HG02759 (cell line): ENCODE data around the gene LRRK1.

Experiments used
- ATAC-seq: cut with Tn5 transposase; IDR thresholded peaks from one replicate; pipeline ENCODE4 v1.9.1; 2021; ENCODE audit warnings: mild to moderate bottlenecking, moderate library complexity; ENCODE audit not compliant: unreplicated experiment

Gene LRRK1

GRCh38 chr15:101107101-101107500, 187.9 kb downstream of the LRRK1 start:
- no peak for ATAC-seq

- ATAC-seq, result no peak
Observed at GRCh38 chr15:101107625-101108460, 188.7 kb downstream of the LRRK1 start.

DNA sequence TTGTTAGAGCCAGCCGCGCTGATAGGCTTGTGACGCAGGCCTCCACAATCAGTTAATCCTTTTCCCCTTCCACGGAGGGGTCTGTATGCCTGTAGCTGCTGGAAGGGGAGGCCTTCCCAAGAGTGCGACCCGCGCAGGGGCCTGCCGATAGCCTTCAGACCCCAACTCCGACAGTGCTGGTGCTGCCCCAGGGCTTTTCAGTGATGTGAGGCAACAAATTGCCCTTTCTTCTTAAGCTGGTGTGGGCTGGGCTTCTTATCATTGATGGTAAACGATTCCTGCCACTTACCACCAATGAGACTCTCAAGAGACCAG, 189.3 kb downstream of the LRRK1 start:
- no peak for ATAC-seq

DNA sequence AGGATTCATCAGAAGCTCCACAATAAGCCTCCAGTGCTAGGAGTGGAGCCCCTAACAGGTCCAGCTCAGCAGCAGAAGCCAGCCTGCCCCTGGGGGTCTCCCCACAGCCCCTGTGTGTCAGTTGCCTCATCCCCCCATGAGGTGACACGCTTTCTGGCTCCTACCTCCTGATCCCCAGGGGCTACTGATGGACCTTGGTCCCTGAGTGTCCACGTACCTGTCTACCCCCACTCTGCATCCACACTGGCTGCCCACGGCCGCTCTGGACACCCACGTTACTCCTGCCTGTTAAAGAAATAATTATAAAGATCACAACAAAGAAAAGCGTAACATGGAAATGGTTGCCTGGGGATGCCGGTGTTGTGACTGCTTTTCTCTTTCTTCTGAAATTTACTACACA, 189.6 kb downstream of the LRRK1 start:
- ATAC-seq, result no peak

DNA sequence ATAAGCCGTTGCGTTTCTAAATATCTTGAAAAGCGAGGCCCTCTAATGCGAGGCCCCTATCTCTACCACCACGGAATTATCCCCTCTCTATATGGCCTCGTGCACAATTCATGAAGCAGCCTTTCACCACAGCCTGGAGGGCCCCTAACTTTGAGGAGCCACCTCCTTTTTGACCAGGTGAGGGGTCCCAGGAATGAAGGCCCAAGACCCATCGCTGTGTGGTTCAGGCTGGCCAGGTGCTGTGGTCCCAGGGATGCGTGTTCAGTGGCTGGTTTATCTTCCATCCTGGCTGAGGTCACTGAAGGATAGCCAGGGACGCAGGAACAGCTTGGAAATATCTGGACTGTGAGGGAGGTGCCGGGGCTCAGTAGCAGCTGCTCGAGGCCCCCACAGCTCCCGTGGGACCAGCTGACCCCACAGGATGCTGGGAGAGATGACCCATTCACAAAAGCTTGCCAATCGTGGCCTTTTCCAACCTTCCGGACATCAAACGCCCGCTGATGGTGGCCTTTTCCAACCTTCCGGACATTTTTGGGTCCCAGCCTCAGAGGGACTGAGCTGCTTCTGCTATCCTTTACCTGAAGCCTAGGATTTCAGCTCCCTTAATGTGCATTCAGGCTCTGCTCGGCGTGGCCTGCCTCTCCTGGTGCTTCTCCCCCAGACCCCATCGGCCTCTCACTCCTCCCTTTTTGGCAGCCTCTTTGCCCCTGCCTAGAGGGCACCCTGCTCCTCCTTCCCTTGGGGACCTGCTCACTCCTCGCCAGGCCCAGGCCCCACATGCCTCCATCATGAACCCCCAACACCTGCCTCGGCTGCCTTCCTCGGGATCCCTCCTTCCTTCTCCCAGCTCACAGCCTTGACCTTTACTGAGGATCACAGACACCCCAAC, 191.8 kb downstream of the LRRK1 start:
- ATAC-seq, result no peak

DNA sequence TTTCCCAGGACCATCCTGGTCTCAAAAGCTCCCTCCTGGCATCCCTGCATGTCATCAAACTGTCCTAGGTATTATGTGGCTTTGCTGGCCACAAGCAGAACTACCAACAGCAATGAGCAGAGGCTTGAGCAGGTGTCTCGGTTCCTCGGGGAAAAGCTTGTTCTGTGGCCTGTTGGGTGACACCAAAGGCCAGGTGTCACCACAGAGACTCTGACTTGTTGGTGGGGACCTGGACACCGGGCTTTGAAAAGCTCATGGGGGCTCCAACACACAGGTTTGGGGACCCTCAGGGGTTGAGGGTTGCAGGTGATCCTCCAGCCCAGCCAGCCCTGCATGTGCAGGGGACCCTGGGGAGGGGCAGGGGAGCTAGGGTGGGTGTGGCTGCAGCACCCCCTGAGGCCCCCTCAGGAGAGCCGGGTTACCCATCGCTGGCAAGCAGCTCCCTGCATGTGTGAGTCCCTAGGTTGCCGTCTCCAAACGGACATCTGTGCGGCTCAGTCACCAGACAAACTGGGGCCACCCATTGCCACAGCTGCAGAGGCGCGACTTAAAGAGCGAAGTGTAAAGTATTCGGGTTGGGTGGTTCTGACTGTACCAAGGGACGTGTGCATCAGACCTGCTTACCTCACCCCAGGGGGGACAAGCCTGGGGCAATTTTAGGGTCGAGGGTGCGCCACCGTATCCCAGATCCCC, 192.6 kb downstream of the LRRK1 start:
- no peak for ATAC-seq

GRCh38 chr15:101112336-101113113, 193.4 kb downstream of the LRRK1 start:
- ATAC-seq, result no peak

- ATAC-seq, result no peak
Observed at GRCh38 chr15:101113114-101114005, 194.2 kb downstream of the LRRK1 start.

DNA sequence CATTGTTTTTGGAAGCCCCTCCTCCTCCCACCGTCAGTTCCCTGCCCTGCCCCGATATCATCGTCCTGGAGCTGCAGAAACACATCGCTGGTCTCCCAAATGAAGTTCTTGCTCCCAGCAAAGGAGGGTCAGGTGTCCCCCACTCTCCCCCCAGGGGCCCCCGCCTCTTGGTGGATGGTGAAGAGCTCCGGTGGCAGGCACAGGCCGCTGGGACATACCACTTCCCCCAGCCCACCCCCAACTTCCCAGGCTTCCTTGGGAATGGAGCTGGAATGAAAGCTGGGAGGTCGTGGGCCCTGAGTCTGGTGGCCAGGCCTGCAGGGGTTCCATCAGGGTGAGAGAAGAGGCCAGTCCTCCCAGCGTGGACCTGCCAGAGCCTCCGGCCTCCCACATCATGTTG, 195.0 kb downstream of the LRRK1 start:
- no peak for ATAC-seq

GRCh38 chr15:101114610-101115009, 195.5 kb downstream of the LRRK1 start:
- no peak for ATAC-seq

DNA sequence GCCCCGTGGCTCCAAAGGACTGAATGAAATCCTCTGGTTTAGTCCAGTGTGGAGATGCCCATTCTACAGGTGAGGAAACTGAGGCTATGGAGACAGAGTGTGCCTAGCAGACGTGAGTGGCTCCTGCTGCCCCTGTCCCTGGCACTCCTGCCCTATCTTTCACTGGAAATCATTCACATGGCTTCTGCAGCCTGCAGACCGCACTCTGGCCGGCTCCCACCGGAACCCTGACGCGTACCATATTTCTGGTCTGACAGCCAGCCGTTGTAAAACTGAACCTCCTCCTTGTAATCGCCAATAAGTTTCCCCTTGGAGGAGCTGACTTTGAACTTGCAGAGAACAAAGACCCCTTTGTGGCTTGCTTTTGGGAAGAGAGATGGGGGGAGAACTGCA, 196.2 kb downstream of the LRRK1 start:
- ATAC-seq, result no peak

DNA sequence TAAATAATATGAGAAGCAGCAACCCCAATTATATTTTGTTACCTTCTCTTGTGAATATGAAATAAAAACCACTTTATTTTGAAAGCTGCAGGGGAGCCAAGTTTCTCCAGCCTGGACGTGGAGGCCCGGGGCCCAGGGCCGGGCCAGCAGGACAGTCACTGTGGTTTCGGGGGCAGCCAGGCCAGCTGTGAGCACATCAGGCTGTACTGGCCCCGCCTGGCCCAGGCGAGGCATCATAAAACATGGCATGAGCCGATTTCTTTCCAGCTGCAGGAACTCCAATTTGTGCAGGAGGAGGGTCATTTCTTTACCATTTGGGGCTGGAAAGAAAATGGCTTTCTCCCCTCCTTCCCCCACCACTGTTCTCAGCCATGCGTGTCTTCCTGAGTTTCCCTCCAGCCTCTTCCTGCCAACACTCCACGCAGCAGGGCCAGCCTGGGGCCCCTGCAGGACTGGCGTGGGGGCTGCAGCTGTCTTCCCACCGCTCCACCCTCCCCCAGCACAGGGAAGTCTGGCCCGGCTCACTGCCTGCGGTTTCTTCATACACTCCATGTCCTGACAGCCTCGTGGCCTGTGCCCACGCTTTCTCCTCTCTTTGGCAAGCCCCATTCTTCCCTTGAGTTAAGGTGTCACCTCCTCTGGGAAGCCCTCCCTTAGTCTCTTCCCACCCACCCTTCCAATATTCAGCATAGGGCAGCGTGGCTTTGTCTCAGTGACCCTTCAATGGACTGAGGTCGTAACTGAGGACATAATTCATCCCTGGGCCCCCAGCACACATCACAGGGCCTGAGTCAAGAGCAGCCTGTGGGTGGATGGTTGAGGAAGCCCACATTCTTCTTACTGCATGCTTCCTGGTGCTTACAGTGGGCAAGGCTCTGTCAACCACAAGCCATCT, 196.9 kb downstream of the LRRK1 start:
- no peak for ATAC-seq

GRCh38 chr15:101116681-101116976, 197.5 kb downstream of the LRRK1 start:
- no peak for ATAC-seq

DNA sequence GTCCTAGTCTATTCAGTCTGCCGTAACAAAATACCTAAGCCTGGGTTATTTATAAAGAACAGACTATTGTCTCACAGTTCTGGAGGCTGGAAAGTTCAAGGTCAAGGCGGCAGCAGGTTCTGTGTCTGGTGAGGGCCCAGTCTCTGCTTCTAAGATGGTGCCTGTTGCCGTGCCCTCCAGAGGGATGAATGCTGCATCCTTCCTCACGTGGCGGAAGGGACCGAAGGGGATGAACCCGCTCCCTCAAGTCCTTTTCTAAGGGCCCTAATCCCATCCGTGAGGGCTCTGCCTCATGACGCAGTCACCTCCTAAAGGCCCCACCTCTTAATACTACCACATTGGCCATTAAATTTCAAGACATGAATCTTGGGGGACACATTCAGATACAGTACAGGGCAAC, 199.0 kb downstream of the LRRK1 start:
- ATAC-seq, result no peak

GRCh38 chr15:101118615-101119014, 199.5 kb downstream of the LRRK1 start:
- ATAC-seq, result no peak

- ATAC-seq, result no peak
Observed at GRCh38 chr15:101119181-101119580, 200.0 kb downstream of the LRRK1 start.
